IMR-90 (cell line): Measurements from ENCODE around the gene HOXD8. TPM values are rescaled to one million over a fixed set of nuclear protein-coding genes. Genes with fewer than 3 reads are reported as not detected.
A peak's percentile ranks its signal among the peaks of the same experiment; 100 is the strongest.

Source experiments
- ATAC-seq: fragments of 200-7000 bp; cut with Tn5 transposase; 2 replicates; pipeline ENCODE4 v1.9.1; 2020; ENCODE audit warnings: low read depth, mild to moderate bottlenecking, moderate library complexity
- BruUV-seq: library from RNA; stranded (reverse); fragments of 400-500 nt; replicated peaks from 2 replicates; lab custom pipeline; 2021; lab: Mats Ljungman, UMichigan
- CTCF ChIA-PET: fragments of 300-600 bp; formaldehyde crosslinking; extraction: SDS; loops from one replicate; lab custom pipeline; 2021; ENCODE audit warnings: antibody characterized with exemption; lab: Yijun Ruan, JAX
- POLR2A ChIA-PET: fragments of 300-600 bp; sonication (Branson Sonifier 250); formaldehyde crosslinking; loops from one replicate; lab custom pipeline; 2022; ENCODE audit warnings: antibody characterized with exemption; ENCODE audit not compliant: unreplicated experiment; lab: Charles Lee
- DNase-seq: peaks from one replicate; pipeline ENCODE4 v3.0.0; 2013
- H2AFZ ChIP-seq: replicated peaks from 2 replicates; pipeline ENCODE3; 2013; ENCODE audit warnings: low read length, mild to moderate bottlenecking; ENCODE audit not compliant: poor library complexity
- H2AK5ac ChIP-seq: 2 replicates; pipeline ENCODE4 v1.6.1; 2013; ENCODE audit warnings: low read depth, low read length, inconsistent platforms
- H2AK9ac ChIP-seq: replicated peaks from 2 replicates; pipeline ENCODE3; 2013; ENCODE audit warnings: mild to moderate bottlenecking, low read depth, low read length, moderate library complexity; ENCODE audit not compliant: poor library complexity
- H2BK120ac ChIP-seq: 2 replicates; pipeline ENCODE4 v1.6.1; 2013; ENCODE audit warnings: low read depth, low read length, inconsistent platforms
- H2BK15ac ChIP-seq: 3 replicates; pipeline ENCODE4 v1.6.1; 2013; ENCODE audit warnings: low read depth, low read length, inconsistent platforms
- H2BK20ac ChIP-seq: 2 replicates; pipeline ENCODE4 v1.6.1; 2013; ENCODE audit warnings: low read depth, mild to moderate bottlenecking, inconsistent platforms, low read length, moderate library complexity
- H2BK5ac ChIP-seq: 2 replicates; pipeline ENCODE4 v1.6.1; 2013; ENCODE audit warnings: mild to moderate bottlenecking, low read depth, low read length, inconsistent platforms; ENCODE audit not compliant: poor library complexity, severe bottlenecking
- H3K14ac ChIP-seq: replicated peaks from 2 replicates; pipeline ENCODE4 v1.6.1; 2013; ENCODE audit warnings: low read depth, low read length, inconsistent platforms
- H3K18ac ChIP-seq: 2 replicates; pipeline ENCODE4 v1.6.1; 2013; ENCODE audit warnings: low read depth, low read length, control low read depth
- H3K23ac ChIP-seq: 2 replicates; pipeline ENCODE4 v1.6.1; 2013; ENCODE audit warnings: low read depth, low read length, inconsistent platforms
- H3K27ac ChIP-seq: 2 replicates; pipeline ENCODE4 v1.5.1; 2013; ENCODE audit warnings: mild to moderate bottlenecking, control low read depth, low read length; ENCODE audit not compliant: insufficient read depth
- H3K27me3 ChIP-seq: 2 replicates; pipeline ENCODE4 v1.6.1; 2013; ENCODE audit warnings: low read length; ENCODE audit not compliant: control insufficient read depth, insufficient read depth
- H3K36me3 ChIP-seq: 2 replicates; pipeline ENCODE4 v1.6.1; 2013; ENCODE audit warnings: low read length, mixed read lengths; ENCODE audit not compliant: control insufficient read depth, insufficient read depth
- H3K4ac ChIP-seq: 2 replicates; pipeline ENCODE4 v1.6.1; 2013; ENCODE audit warnings: low read depth, low read length, inconsistent platforms
- H3K4me1 ChIP-seq: 2 replicates; pipeline ENCODE4 v1.6.1; 2013; ENCODE audit warnings: low read length, mixed read lengths; ENCODE audit not compliant: control insufficient read depth, insufficient read depth
- H3K4me2 ChIP-seq: 2 replicates; pipeline ENCODE4 v1.6.1; 2013; ENCODE audit warnings: low read depth, mild to moderate bottlenecking, control low read depth, low read length, moderate library complexity
- H3K4me3 ChIP-seq: 2 replicates; pipeline ENCODE4 v1.5.1; 2013; ENCODE audit warnings: low read depth, mild to moderate bottlenecking, control low read depth, low read length, moderate library complexity; ENCODE audit not compliant: insufficient read depth
- H3K56ac ChIP-seq: 2 replicates; pipeline ENCODE4 v1.6.1; 2013; ENCODE audit warnings: low read length, inconsistent platforms; ENCODE audit not compliant: insufficient read depth; ENCODE audit errors: extremely low read depth
- H3K79me1 ChIP-seq, 2 experiments: 2 replicates each; pipeline ENCODE4 v1.6.1; 2013; ENCODE audit warnings: low read length in 2 of 2, inconsistent platforms in 1 of 2, low read depth in 1 of 2
- H3K9ac ChIP-seq: 2 replicates; pipeline ENCODE4 v1.6.1; 2013; ENCODE audit warnings: low read depth, low read length, control low read depth
- H3K9me1 ChIP-seq: 2 replicates; pipeline ENCODE4 v1.6.1; 2013; ENCODE audit warnings: low read length, inconsistent platforms; ENCODE audit not compliant: insufficient read depth
- H3K9me3 ChIP-seq: 2 replicates; pipeline ENCODE4 v1.6.1; 2013; ENCODE audit warnings: low read length; ENCODE audit not compliant: control insufficient read depth, insufficient read depth
- H4K20me1 ChIP-seq: 2 replicates; pipeline ENCODE4 v1.6.1; 2013; ENCODE audit warnings: low read length, inconsistent platforms; ENCODE audit not compliant: insufficient read depth
- H4K5ac ChIP-seq: 2 replicates; pipeline ENCODE4 v1.6.1; 2013; ENCODE audit warnings: mild to moderate bottlenecking, low read depth, low read length, control low read depth
- H4K8ac ChIP-seq, 2 experiments: 2 replicates each; pipeline ENCODE4 v1.6.1; 2013; ENCODE audit warnings: low read depth in 2 of 2, low read length in 2 of 2, control low read depth in 1 of 2, inconsistent platforms in 1 of 2
- H4K91ac ChIP-seq: 2 replicates; pipeline ENCODE4 v1.6.1; 2013; ENCODE audit warnings: low read depth, low read length, inconsistent platforms; ENCODE audit not compliant: insufficient read depth
- BHLHE40 ChIP-seq: fragments of 150-350 bp; IDR thresholded peaks from 2 replicates; pipeline ENCODE4 v1.6.1; 2016; ENCODE audit warnings: mild to moderate bottlenecking, low read depth, low read length
- CEBPB ChIP-seq: IDR thresholded peaks from 2 replicates; pipeline ENCODE4 v1.6.1; 2012; ENCODE audit warnings: low read depth, low read length, improper control_type of control experiment
- CHD1 ChIP-seq: IDR thresholded peaks from 2 replicates; pipeline ENCODE4 v1.6.1; 2012; ENCODE audit warnings: low read depth, low read length, improper control_type of control experiment
- FOS ChIP-seq: fragments of 150-350 bp; IDR thresholded peaks from 2 replicates; pipeline ENCODE4 v1.6.1; 2016; ENCODE audit warnings: low read depth, low read length
- MAFK ChIP-seq: IDR thresholded peaks from 2 replicates; pipeline ENCODE4 v1.6.1; 2012; ENCODE audit warnings: low read depth, low read length, improper control_type of control experiment
- MXI1 ChIP-seq: IDR thresholded peaks from 2 replicates; pipeline ENCODE4 v1.6.1; 2012; ENCODE audit warnings: low read depth, mild to moderate bottlenecking, low read length, moderate library complexity, borderline replicate concordance
- NFE2L2 ChIP-seq: fragments of 150-350 bp; IDR thresholded peaks from 2 replicates; pipeline ENCODE4 v1.6.1; 2016; ENCODE audit warnings: low read depth, mild to moderate bottlenecking, low read length
- POLR2A ChIP-seq: IDR thresholded peaks from 2 replicates; pipeline ENCODE4 v1.6.1; 2012; ENCODE audit warnings: mild to moderate bottlenecking, low read depth, low read length
- RAD21 ChIP-seq: IDR thresholded peaks from 2 replicates; pipeline ENCODE4 v1.6.1; 2012; ENCODE audit warnings: low read length, improper control_type of control experiment
- RCOR1 ChIP-seq: IDR thresholded peaks from 2 replicates; pipeline ENCODE4 v1.6.1; 2012; ENCODE audit warnings: mild to moderate bottlenecking, low read length, improper control_type of control experiment; ENCODE audit not compliant: insufficient replicate concordance
- RFX5 ChIP-seq: IDR thresholded peaks from 2 replicates; pipeline ENCODE4 v1.8.0; 2012; ENCODE audit warnings: low read depth, mild to moderate bottlenecking, low read length, moderate library complexity
- SMC3 ChIP-seq: fragments of 150-350 bp; IDR thresholded peaks from 2 replicates; pipeline ENCODE4 v1.6.1; 2016; ENCODE audit warnings: low read depth, mild to moderate bottlenecking, antibody characterized with exemption, low read length, moderate library complexity
- WGBS, 2 experiments: methylation state at CpG; one replicate each; pipeline versions ENCODE4 v1.1.5 to v1.1.7; 2013; ENCODE audit warnings: missing lambda C conversion rate in 2 of 2; ENCODE audit not compliant: insufficient read length in 1 of 2; ENCODE audit errors: extremely low coverage in 2 of 2; 5-methylcytosine and 5-hydroxymethylcytosine counted together
- dilution Hi-C: fragments of 300-500 bp; cut with HindIII; formaldehyde crosslinking; loops from one replicate; pipeline ENCODE4 v1.14.3; 2018; ENCODE audit warnings: low sequenced_read_pairs; ENCODE audit not compliant: unreplicated experiment
- in situ Hi-C: fragments of 300-500 bp; cut with MboI; formaldehyde crosslinking; loops from 3 replicates; pipeline ENCODE4 v1.14.3; 2019; ENCODE audit warnings: low sequenced_read_pairs, inconsistent platforms, mixed read lengths
- intact Hi-C: fragments of 100-400 bp; cut with micrococcal nuclease; formaldehyde crosslinking; loops from 2 replicates; pipeline ENCODE4 v1.10.0; 2022
- polyA plus RNA-seq, 3 experiments: library from polyadenylated mRNA; depleted of rRNA; stranded (reverse); fragments of >200 nt; gene quantifications; 2 replicates each; pipeline ENCODE4 v1.2.3, GENCODE V29; 2012; ENCODE audit warnings: low replicate concordance in 1 of 3
- total RNA-seq: library from RNA; depleted of rRNA; stranded (reverse); fragments of >200 nt; gene quantifications from 2 replicates; pipeline ENCODE4 v1.2.3, GENCODE V29; 2012
- TF ChIP-seq, protein P1 (sequence below): fragments of 150-350 bp; IDR thresholded peaks from 2 replicates; pipeline ENCODE4 v1.6.1; 2017; ENCODE audit warnings: mild to moderate bottlenecking, antibody characterized with exemption, low read length, low read depth
- TF ChIP-seq, protein P2 (sequence below): fragments of 150-350 bp; IDR thresholded peaks from 2 replicates; pipeline ENCODE4 v1.6.1; 2016; ENCODE audit warnings: low read depth, mild to moderate bottlenecking, low read length, moderate library complexity, borderline replicate concordance
- TF ChIP-seq, protein P3 (sequence below): conservative IDR thresholded peaks from 2 replicates; pipeline ENCODE4 v1.5.1; 2012; ENCODE audit warnings: mild to moderate bottlenecking, low read depth, low read length, improper control_type of control experiment

HOXD8 gene
- total and polyA plus RNA-seq, 2 of the 4 experiments (the other 2 are of a cell fraction), result not detected

DNA sequence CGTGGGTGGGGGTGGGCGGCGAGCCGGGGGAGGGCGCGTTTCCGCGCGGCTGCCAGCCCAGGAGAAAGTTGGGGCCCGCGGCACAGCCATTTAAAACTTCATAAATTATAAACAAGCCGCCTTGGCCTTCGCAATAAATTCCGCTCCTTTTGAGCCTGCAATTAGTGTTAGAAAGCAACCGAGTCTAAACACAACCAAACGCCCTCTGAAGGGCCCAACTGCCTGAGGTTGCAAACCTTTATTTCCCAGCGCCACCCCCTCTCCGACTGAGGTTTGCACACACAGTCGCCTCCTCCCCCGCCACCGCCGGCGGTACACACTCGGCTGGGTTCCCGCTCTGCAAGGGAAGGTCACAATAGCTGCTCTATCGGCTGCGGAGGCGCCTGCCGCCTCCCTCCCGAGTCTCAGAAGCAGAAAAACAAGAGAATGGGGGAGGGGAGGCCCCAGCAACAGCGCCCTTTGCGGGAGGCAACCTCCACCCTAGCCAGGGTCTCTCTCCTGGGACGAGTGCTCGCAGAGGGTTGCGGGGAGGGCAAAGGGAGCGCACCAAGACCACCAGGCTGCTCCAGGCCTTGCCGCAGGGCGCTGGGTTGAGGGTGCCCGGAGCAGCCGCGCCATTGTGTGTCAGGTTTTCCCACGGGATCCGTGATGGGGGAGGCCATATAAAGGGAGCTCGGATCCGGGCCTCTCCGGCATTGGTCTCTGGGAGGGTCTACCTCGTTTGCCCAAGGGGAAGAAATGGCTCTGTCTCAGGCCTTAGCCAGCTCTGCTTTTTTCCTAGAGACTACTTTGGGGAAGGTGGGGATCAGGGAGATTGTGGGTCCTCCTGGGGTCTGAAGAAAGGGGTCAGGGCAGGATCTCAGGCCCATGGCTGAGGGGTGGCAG, 45.6 kb downstream of the HOXD8 start:
- H4K5ac ChIP-seq, result no peak overlapping the region
- no peak for ATAC-seq
- no peaks in the 10 kb centered on the region for H3K36me3 ChIP-seq
- H2BK120ac ChIP-seq, result no peak overlapping the region
- no peak overlapping the region for H2BK5ac ChIP-seq
- peaks cover 10% of the 10 kb centered on the region for H3K9me3 ChIP-seq
- no peak for DNase-seq
- H3K79me1 ChIP-seq, result no peaks in the 10 kb centered on the region
- no peaks in the 10 kb centered on the region for H3K4me1 ChIP-seq
- H3K27ac ChIP-seq, result no peak overlapping the region
- no peak overlapping the region for H2AK9ac ChIP-seq
- WGBS, 2 experiments, result 2% methylated on average over 7 of the region's 47 CpGs; no CpG with 5 or more reads in 1 of the 2 experiments
- H4K20me1 ChIP-seq, result no peaks in the 10 kb centered on the region
- H3K27me3 ChIP-seq, result peaks cover 93% of the 10 kb centered on the region
- H3K4me3 ChIP-seq, result no peak overlapping the region
- BruUV-seq, result no TSS peak
- no peak overlapping the region for H3K4ac ChIP-seq
- dilution Hi-C loops (no loop called here), intact Hi-C loops (no loop called here), in situ Hi-C loops (no loop called here)
- no peak overlapping the region for H3K9ac ChIP-seq
- no peaks in the 10 kb centered on the region for H3K9me1 ChIP-seq
- no peak overlapping the region for H3K23ac ChIP-seq
- no peak overlapping the region for H2BK20ac ChIP-seq
- H3K18ac ChIP-seq, result no peak overlapping the region
- H4K91ac ChIP-seq, result no peak overlapping the region
- no peak overlapping the region for H2AK5ac ChIP-seq
- no peak overlapping the region for H4K8ac ChIP-seq
- H3K4me2 ChIP-seq, result no peak overlapping the region
- H2BK15ac ChIP-seq, result no peak overlapping the region
- H2AFZ ChIP-seq, result peak overlapping the region; percentile 41
- ChIA-PET CTCF (no interaction called here), POLR2A (no interaction called here)
- H3K14ac ChIP-seq, result no peak overlapping the region
- no peak overlapping the region for H3K56ac ChIP-seq
- no peak for TF ChIP-seq MXI1
- TF ChIP-seq NFE2L2, result no peak
- TF ChIP-seq RAD21, result no peak
- TF ChIP-seq SMC3, result no peak
- TF ChIP-seq MAFK, result no peak
- TF ChIP-seq POLR2A, result no peak
- no peak for TF ChIP-seq RFX5
- TF ChIP-seq, protein P1, sequence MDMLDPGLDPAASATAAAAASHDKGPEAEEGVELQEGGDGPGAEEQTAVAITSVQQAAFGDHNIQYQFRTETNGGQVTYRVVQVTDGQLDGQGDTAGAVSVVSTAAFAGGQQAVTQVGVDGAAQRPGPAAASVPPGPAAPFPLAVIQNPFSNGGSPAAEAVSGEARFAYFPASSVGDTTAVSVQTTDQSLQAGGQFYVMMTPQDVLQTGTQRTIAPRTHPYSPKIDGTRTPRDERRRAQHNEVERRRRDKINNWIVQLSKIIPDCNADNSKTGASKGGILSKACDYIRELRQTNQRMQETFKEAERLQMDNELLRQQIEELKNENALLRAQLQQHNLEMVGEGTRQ, result no peak
- TF ChIP-seq CEBPB, result no peak
- TF ChIP-seq, protein P2, sequence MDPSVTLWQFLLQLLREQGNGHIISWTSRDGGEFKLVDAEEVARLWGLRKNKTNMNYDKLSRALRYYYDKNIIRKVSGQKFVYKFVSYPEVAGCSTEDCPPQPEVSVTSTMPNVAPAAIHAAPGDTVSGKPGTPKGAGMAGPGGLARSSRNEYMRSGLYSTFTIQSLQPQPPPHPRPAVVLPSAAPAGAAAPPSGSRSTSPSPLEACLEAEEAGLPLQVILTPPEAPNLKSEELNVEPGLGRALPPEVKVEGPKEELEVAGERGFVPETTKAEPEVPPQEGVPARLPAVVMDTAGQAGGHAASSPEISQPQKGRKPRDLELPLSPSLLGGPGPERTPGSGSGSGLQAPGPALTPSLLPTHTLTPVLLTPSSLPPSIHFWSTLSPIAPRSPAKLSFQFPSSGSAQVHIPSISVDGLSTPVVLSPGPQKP, result no peak
- TF ChIP-seq BHLHE40, result no peak
- no peak for TF ChIP-seq RCOR1
- TF ChIP-seq FOS, result no peak
- TF ChIP-seq, protein P3, sequence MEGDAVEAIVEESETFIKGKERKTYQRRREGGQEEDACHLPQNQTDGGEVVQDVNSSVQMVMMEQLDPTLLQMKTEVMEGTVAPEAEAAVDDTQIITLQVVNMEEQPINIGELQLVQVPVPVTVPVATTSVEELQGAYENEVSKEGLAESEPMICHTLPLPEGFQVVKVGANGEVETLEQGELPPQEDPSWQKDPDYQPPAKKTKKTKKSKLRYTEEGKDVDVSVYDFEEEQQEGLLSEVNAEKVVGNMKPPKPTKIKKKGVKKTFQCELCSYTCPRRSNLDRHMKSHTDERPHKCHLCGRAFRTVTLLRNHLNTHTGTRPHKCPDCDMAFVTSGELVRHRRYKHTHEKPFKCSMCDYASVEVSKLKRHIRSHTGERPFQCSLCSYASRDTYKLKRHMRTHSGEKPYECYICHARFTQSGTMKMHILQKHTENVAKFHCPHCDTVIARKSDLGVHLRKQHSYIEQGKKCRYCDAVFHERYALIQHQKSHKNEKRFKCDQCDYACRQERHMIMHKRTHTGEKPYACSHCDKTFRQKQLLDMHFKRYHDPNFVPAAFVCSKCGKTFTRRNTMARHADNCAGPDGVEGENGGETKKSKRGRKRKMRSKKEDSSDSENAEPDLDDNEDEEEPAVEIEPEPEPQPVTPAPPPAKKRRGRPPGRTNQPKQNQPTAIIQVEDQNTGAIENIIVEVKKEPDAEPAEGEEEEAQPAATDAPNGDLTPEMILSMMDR, result no peak
- TF ChIP-seq CHD1, result no peak
